K562 (cell line): ENCODE measurements around the gene SLC20A1. TPM values are rescaled to one million over a fixed set of nuclear protein-coding genes. Genes with fewer than 3 reads are reported as not detected.

ENCODE experiments used
- ATAC-seq: fragments of 200-7000 bp; cut with Tn5 transposase; 3 replicates; pipeline ENCODE4 v1.9.1; 2020; ENCODE audit warnings: moderate library complexity
- BruUV-seq: library from RNA; stranded (reverse); fragments of 400-500 nt; replicated peaks from 2 replicates; lab custom pipeline; 2021; lab: Mats Ljungman, UMichigan
- CTCF ChIA-PET: fragments of 300-600 bp; formaldehyde crosslinking; extraction: SDS; loops from one replicate; lab custom pipeline; 2021; ENCODE audit warnings: low intra/inter-chr PET ratio; lab: Yijun Ruan, JAX
- POLR2A ChIA-PET: fragments of 300-600, 350-650 bp; sonication (Branson Sonifier 250); formaldehyde crosslinking; extraction: SDS; loops from one replicate; lab custom pipeline; 2021; ENCODE audit warnings: antibody characterized with exemption, inconsistent platforms; lab: Yijun Ruan, JAX
- DNase-seq, 4 experiments: peaks; one replicate each; pipeline versions ENCODE4 v3.0.0 to v3.0.0-alpha.2; 2011 to 2018; ENCODE audit warnings: low spot score in 3 of 4, mixed read lengths in 3 of 4; ENCODE audit errors: extremely low read depth in 1 of 4
- FAIRE-seq: peaks from 2 replicates; lab custom pipeline; 2011; peaks lifted over from hg19 to GRCh38; lab: Jason Lieb, UNC
- H2AFZ ChIP-seq: 2 replicates; pipeline ENCODE4 v1.6.0; 2011; ENCODE audit warnings: low read depth, low read length, control low read depth, inconsistent platforms
- H3K27ac ChIP-seq: fragments of 200-600 bp; 3 replicates; pipeline ENCODE4 v1.8.0; 2011; ENCODE audit warnings: low read depth, mild to moderate bottlenecking, control low read depth, inconsistent platforms, low read length, moderate library complexity, mixed read lengths; ENCODE audit errors: extremely low read depth
- H3K27me3 ChIP-seq, 2 experiments: fragments of 300-600 bp in 1 of 2; 2 replicates in 1 of 2; 3 replicates in 1 of 2; pipeline versions ENCODE4 v1.6.0 to v1.8.0; 2011; ENCODE audit warnings: inconsistent platforms in 2 of 2, low read length in 2 of 2, mild to moderate bottlenecking in 1 of 2, mixed read lengths in 1 of 2, moderate library complexity in 1 of 2; ENCODE audit not compliant: control insufficient read depth in 2 of 2, insufficient read depth in 2 of 2
- H3K36me3 ChIP-seq: fragments of 300-600 bp; 3 replicates; pipeline ENCODE4 v1.8.0; 2011; ENCODE audit warnings: mild to moderate bottlenecking, low read length, inconsistent platforms; ENCODE audit not compliant: control insufficient read depth, insufficient read depth
- H3K4me1 ChIP-seq, 2 experiments: fragments of 200-600 bp in 1 of 2; replicated peaks in 1 of 2; 2 replicates in 1 of 2; 3 replicates in 1 of 2; pipeline versions ENCODE4 v1.5.1 to v1.8.0; 2011; ENCODE audit warnings: inconsistent platforms in 2 of 2, low read length in 2 of 2, mild to moderate bottlenecking in 1 of 2, mixed read lengths in 1 of 2, moderate library complexity in 1 of 2; ENCODE audit not compliant: control insufficient read depth in 2 of 2, insufficient read depth in 2 of 2
- H3K4me2 ChIP-seq: 2 replicates; pipeline ENCODE4 v1.6.1; 2011; ENCODE audit warnings: low read length, control low read depth, inconsistent platforms, mixed read lengths; ENCODE audit not compliant: insufficient read depth
- H3K4me3 ChIP-seq: fragments of 200-600 bp; sonication (generic), shearing (Covaris generic); 2 replicates; pipeline ENCODE4 v1.5.1; 2016; ENCODE audit warnings: control low read depth, inconsistent platforms
- H3K79me2 ChIP-seq: fragments of 200-600 bp; 3 replicates; pipeline ENCODE4 v1.8.0; 2011; ENCODE audit warnings: low read length, inconsistent platforms; ENCODE audit not compliant: control insufficient read depth, insufficient read depth
- H3K9ac ChIP-seq, 2 experiments: 2 replicates each; pipeline versions ENCODE4 v1.6.0 to v1.6.1; 2011; ENCODE audit warnings: low read depth in 2 of 2, low read length in 2 of 2, control low read depth in 1 of 2, inconsistent platforms in 1 of 2, mild to moderate bottlenecking in 1 of 2, mixed read lengths in 1 of 2; ENCODE audit not compliant: insufficient read depth in 1 of 2
- H3K9me1 ChIP-seq: one replicate; pipeline ENCODE4 v1.6.0; 2011; ENCODE audit warnings: inconsistent platforms, mild to moderate bottlenecking, low read length, moderate library complexity; ENCODE audit not compliant: control insufficient read depth, insufficient read depth
- H3K9me3 ChIP-seq: replicated peaks from 2 replicates; pipeline ENCODE4 v1.5.1; 2011; ENCODE audit warnings: low read depth, low read length, inconsistent platforms; ENCODE audit not compliant: control insufficient read depth, insufficient read depth
- H4K20me1 ChIP-seq: replicated peaks from 2 replicates; pipeline ENCODE4 v1.6.1; 2011; ENCODE audit warnings: low read length, inconsistent platforms, mixed read lengths; ENCODE audit not compliant: control insufficient read depth, insufficient read depth
- KLF1 ChIP-seq: fragments of 450-650 bp; IDR thresholded peaks from 2 replicates; pipeline ENCODE4 v1.6.1; 2016; ENCODE audit warnings: missing genetic modification characterization, missing compliant biosample characterization
- ZFPM2 ChIP-seq: fragments of 250-450 bp; sonication (Bioruptor Pico); IDR thresholded peaks from 2 replicates; pipeline ENCODE4 v1.5.1; 2022; ENCODE audit warnings: mild to moderate bottlenecking
- whole genome bisulfite sequencing: fragments of 100-300 bp; shearing (Covaris generic); methylation state at CpG from one replicate; pipeline ENCODE4 v1.1.6; 2016; ENCODE audit warnings: low coverage, mixed read lengths; ENCODE audit not compliant: insufficient coverage; ENCODE audit errors: missing lambda C conversion rate; 5-methylcytosine and 5-hydroxymethylcytosine counted together
- in situ Hi-C: fragments of 300-500 bp; cut with MboI; formaldehyde crosslinking; loops from 4 replicates; pipeline ENCODE4 v1.15.0; 2018; ENCODE audit warnings: inconsistent platforms, mixed read lengths
- intact Hi-C: fragments of 100-400 bp; cut with micrococcal nuclease; formaldehyde crosslinking; loops from 2 replicates; pipeline ENCODE4 v1.14.2; 2022
- polyA plus RNA-seq, 8 experiments: library from polyadenylated mRNA; depleted of rRNA in 4 of 8; stranded (reverse) in 5 of 8; unstranded in 3 of 8; fragments of >200 nt; fragmentation: Nextera tagmentation in 2 of 8; fragmentation: Illumina TruSeq in 1 of 8; extraction: Ambion mirVana in 2 of 8; extraction: Trizol in 1 of 8; gene quantifications; 2 replicates each; pipeline versions ENCODE4 v1.2.1 to v1.2.3, GENCODE V29; 2011 to 2014; ENCODE audit warnings: inconsistent platforms in 1 of 8, missing spikeins in 1 of 8
- total RNA-seq, 7 experiments: library from RNA; depleted of rRNA in 6 of 7; stranded (reverse); fragments of >200 nt in 6 of 7; fragmentation: Illumina TruSeq in 2 of 7; extraction: Trizol in 2 of 7; gene quantifications; 2 replicates each; pipeline versions ENCODE4 v1.2.1 to v1.2.3, GENCODE V29; 2011 to 2021; ENCODE audit warnings: low replicate concordance in 1 of 7
- TF ChIP-seq, protein P1 (sequence below): sonication (generic); formaldehyde crosslinking; IDR thresholded peaks from 2 replicates; pipeline ENCODE4 v1.8.1; 2023; ENCODE audit warnings: mild to moderate bottlenecking, missing genetic modification reagents

The SLC20A1 gene
- total and polyA plus RNA-seq, 9 of the 15 experiments (the other 6 are each of a cell fraction or from before 2014, with no cell fraction given), result 53.8 to 150 (median 74.7) TPM

DNA sequence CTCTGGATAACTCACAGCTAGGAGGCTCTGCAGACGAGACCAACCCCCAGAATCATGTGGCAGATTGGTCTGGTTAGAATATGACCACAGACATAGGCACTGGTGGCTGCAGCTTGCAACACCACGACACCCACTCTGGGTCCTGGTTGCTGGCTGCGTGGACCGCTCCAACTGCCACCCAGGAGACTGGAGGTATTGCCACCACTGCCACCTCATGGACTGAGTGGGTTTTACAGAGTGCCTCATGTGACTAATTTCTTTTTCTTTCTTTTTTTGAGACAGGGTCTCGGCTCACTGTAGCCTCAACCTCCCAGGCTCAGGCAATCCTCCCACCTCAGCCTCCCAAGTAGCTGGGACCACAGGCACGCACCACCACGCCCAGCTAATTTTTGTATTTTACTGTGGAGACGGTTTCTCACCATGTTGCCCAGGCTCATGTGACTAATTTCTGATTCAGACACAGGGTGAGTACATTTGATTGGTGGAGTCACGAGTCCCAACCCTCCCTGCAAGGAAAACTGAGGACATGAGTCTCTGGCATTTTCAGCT is 45.2 kb downstream of the SLC20A1 start (continued):
- TF ChIP-seq, protein P1, sequence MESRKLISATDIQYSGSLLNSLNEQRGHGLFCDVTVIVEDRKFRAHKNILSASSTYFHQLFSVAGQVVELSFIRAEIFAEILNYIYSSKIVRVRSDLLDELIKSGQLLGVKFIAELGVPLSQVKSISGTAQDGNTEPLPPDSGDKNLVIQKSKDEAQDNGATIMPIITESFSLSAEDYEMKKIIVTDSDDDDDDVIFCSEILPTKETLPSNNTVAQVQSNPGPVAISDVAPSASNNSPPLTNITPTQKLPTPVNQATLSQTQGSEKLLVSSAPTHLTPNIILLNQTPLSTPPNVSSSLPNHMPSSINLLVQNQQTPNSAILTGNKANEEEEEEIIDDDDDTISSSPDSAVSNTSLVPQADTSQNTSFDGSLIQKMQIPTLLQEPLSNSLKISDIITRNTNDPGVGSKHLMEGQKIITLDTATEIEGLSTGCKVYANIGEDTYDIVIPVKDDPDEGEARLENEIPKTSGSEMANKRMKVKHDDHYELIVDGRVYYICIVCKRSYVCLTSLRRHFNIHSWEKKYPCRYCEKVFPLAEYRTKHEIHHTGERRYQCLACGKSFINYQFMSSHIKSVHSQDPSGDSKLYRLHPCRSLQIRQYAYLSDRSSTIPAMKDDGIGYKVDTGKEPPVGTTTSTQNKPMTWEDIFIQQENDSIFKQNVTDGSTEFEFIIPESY (CRISPR knock-in tag), result 0 out of 2 replicates have a peak, but pooled peaks have one; percentile 0
- TF ChIP-seq KLF1, result no peak
- TF ChIP-seq, all 486 proteins: peak for 33

DNA sequence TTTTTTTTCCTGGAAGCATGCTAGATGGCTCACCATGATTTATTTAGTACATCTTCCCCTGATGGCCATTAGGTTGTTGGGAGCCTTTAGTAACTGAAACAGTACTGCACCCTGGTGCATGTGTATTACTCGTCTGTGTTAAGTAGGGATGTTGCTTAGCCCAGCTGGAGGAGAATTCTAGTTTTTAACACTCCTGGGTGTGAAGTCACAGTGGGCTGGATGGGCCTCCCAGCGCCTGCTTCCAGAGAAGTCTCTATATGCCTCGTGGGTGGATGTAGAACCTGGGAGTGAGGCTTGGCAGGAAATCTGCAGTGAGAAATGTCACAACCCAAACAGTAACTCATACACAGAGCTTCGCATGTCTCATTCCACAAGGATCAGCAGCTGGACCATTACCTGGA is 46.1 kb downstream of the SLC20A1 start:
- no peak overlapping the region; a peak in 1 of 4 replicates for H3K9ac ChIP-seq
- intact Hi-C loops (loop anchor here (2.0 kb wide), 2 partner anchors 35 to 65 kb away; no protein-coding TSS in a partner anchor), in situ Hi-C loops (no loop called here)
- no peak overlapping the region for H3K4me3 ChIP-seq
- no peaks in the 10 kb centered on the region for H3K79me2 ChIP-seq
- no peaks in the 10 kb centered on the region for H3K9me1 ChIP-seq
- TF ChIP-seq ZFPM2, result no peak
- no peaks in the 10 kb centered on the region for H3K9me3 ChIP-seq
- H3K27me3 ChIP-seq, result no peaks in the 10 kb centered on the region
- 0 out of 2 replicates have a peak overlapping the region, but pooled peaks have one; percentile 13 for H3K4me2 ChIP-seq
- H4K20me1 ChIP-seq, result no peaks in the 10 kb centered on the region
- H3K36me3 ChIP-seq, result no peaks in the 10 kb centered on the region
- WGBS, result 54% methylated on average over 4 of the region's 4 CpGs
- CTCF ChIA-PET, result interaction anchor here (0.5 to 0.8 kb wide), 2 partner anchors 66 to 107 kb away, joined by 3 read pairs; no protein-coding TSS in a partner anchor
- POLR2A ChIA-PET, result interaction anchor here (0.6 to 1.9 kb wide), 11 partner anchors 8 to 52 kb away, joined by 3 to 19 read pairs (median 4); partner anchors contain the start of gene SLC20A1
- peaks cover 44 to 47% of the 10 kb centered on the region in 2 experiments for H3K4me1 ChIP-seq
- no TSS peak for BruUV-seq
- H3K27ac ChIP-seq, result peak overlapping the region; percentile 54; the same call in 2 of the 3 replicates
- H2AFZ ChIP-seq, result no peak overlapping the region
- no peak for DNase-seq
- no peak for ATAC-seq
- FAIRE-seq, result no peak
